GM19467 (cell line): ENCODE data around the gene GOLGA8M.
A peak's percentile ranks its signal among the peaks of the same experiment; 100 is the strongest.
"Not testable (repeated sequence)": the region's sequence is repeated elsewhere in the genome, so short reads cannot be mapped to it uniquely, and the experiment has no call there.

Experiments
- ATAC-seq: cut with Tn5 transposase; IDR thresholded peaks from one replicate; pipeline ENCODE4 v1.9.1; 2021; ENCODE audit warnings: mild to moderate bottlenecking, moderate library complexity; ENCODE audit not compliant: unreplicated experiment

GOLGA8M gene

GRCh38 chr15:28712270-28712669, at the start of gene GOLGA8M:
GOLGA8M (minus strand) TSS chr15:28712421; CDS start chr15:28712323, 98 bp downstream.
- ATAC-seq, result not testable (repeated sequence)

GRCh38 chr15:28742890-28743289, 30.7 kb upstream of the GOLGA8M start:
- ATAC-seq, result not testable (repeated sequence)

- peak; percentile 49 for ATAC-seq
These were observed 26.5 kb upstream of the GOLGA8M start for GRCh38 chr15:28738590-28739292.

- not testable (repeated sequence) for ATAC-seq
These were observed 26.0 kb upstream of the GOLGA8M start for GRCh38 chr15:28738200-28738561.

- ATAC-seq, result peak; percentile 54
These were observed 25.4 kb upstream of the GOLGA8M start for GRCh38 chr15:28737521-28738199.

- not testable (repeated sequence) for ATAC-seq
These were observed 15.8 kb upstream of the GOLGA8M start for GRCh38 chr15:28728061-28728460.

GRCh38 chr15:28727026-28727425, 14.8 kb upstream of the GOLGA8M start:
- not testable (repeated sequence) for ATAC-seq

GRCh38 chr15:28726102-28726501, 13.9 kb upstream of the GOLGA8M start:
- ATAC-seq, result no peak

GRCh38 chr15:28725556-28725955, 13.3 kb upstream of the GOLGA8M start:
- ATAC-seq, result no peak

GRCh38 chr15:28723986-28724385, 11.8 kb upstream of the GOLGA8M start:
- ATAC-seq, result not testable (repeated sequence)

GRCh38 chr15:28719626-28720025, 7.4 kb upstream of the GOLGA8M start:
- ATAC-seq, result not testable (repeated sequence)

- not testable (repeated sequence) for ATAC-seq
These were observed 6.4 kb upstream of the GOLGA8M start for GRCh38 chr15:28718576-28718975.

- not testable (repeated sequence) for ATAC-seq
These were observed 2.0 kb upstream of the GOLGA8M start for GRCh38 chr15:28714176-28714575.

GRCh38 chr15:28703927-28704326, 8.3 kb downstream of the GOLGA8M start:
- ATAC-seq, result not testable (repeated sequence)

- not testable (repeated sequence) for ATAC-seq
These were observed 9.8 kb downstream of the GOLGA8M start for GRCh38 chr15:28702427-28702826.

- ATAC-seq, result not testable (repeated sequence)
These were observed 18.0 kb downstream of the GOLGA8M start for GRCh38 chr15:28694006-28694751.

- not testable (repeated sequence) for ATAC-seq
These were observed 19.2 kb downstream of the GOLGA8M start for GRCh38 chr15:28693021-28693420.

- ATAC-seq, result not testable (repeated sequence)
These were observed 38.7 kb downstream of the GOLGA8M start for GRCh38 chr15:28673533-28673932.

- ATAC-seq, result not testable (repeated sequence)
These were observed 40.1 kb downstream of the GOLGA8M start for GRCh38 chr15:28672122-28672521.

- ATAC-seq, result not testable (repeated sequence)
These were observed 45.8 kb downstream of the GOLGA8M start for GRCh38 chr15:28666402-28666801.

GRCh38 chr15:28664575-28664974, 47.6 kb downstream of the GOLGA8M start:
- ATAC-seq, result not testable (repeated sequence)
